ENCODE measurements around the gene GARIN5A.
"Not testable (repeated sequence)": the region's sequence is repeated elsewhere in the genome, so short reads cannot be mapped to it uniquely, and the experiment has no call there.

GRCh38 chr19:50439130-50439529, 37.5 kb downstream of the GARIN5A start:
- not testable (repeated sequence) for TF ChIP-seq CTCF, POLR2AphosphoS5 (IDR thresholded peaks at IDR 0.05)
